Measurements from ENCODE around the gene HAS3. TPM values are rescaled to one million over a fixed set of nuclear protein-coding genes. Genes with fewer than 3 reads are reported as not detected.

Gene HAS3
- polyA plus RNA-seq, 1 experiment: 0.62 TPM

GRCh38 chr16:69110406-69110805, 5.0 kb downstream of the HAS3 start:
- ChIA-PET POLR2A (no interaction called here), CTCF (interaction anchor here (0.5 to 5.0 kb wide), 4 partner anchors 13 to 263 kb away, joined by 3 to 60 read pairs (median 4); no protein-coding TSS in a partner anchor)
- Histone ChIP-seq H3K27ac (ENCODE audit: low read depth, low read length) (no peak overlapping the region), H3K27me3 (ENCODE audit: control insufficient read depth, insufficient read depth, low read length) (peaks cover 2% of the 10 kb centered on the region), H3K9me3 (ENCODE audit: control insufficient read depth, insufficient read depth, low read length) (no peaks in the 10 kb centered on the region; the same call in 1 of the 2 replicates), H3K4me3 (ENCODE audit: low read depth, low read length) (no peak overlapping the region)
- no peak for DNase-seq (ENCODE audit: low read depth, low spot score)
- TF ChIP-seq, protein P1, sequence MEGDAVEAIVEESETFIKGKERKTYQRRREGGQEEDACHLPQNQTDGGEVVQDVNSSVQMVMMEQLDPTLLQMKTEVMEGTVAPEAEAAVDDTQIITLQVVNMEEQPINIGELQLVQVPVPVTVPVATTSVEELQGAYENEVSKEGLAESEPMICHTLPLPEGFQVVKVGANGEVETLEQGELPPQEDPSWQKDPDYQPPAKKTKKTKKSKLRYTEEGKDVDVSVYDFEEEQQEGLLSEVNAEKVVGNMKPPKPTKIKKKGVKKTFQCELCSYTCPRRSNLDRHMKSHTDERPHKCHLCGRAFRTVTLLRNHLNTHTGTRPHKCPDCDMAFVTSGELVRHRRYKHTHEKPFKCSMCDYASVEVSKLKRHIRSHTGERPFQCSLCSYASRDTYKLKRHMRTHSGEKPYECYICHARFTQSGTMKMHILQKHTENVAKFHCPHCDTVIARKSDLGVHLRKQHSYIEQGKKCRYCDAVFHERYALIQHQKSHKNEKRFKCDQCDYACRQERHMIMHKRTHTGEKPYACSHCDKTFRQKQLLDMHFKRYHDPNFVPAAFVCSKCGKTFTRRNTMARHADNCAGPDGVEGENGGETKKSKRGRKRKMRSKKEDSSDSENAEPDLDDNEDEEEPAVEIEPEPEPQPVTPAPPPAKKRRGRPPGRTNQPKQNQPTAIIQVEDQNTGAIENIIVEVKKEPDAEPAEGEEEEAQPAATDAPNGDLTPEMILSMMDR (IDR thresholded peaks at IDR 0.05; ENCODE audit: low read depth, low read length): no peak

GRCh38 chr16:69111216-69111875, 5.9 kb downstream of the HAS3 start:
- POLR2A ChIA-PET: interaction anchor here (0.7 kb wide), 1 partner anchor 37 kb away, joined by 4 read pairs; no protein-coding TSS in a partner anchor

DNA sequence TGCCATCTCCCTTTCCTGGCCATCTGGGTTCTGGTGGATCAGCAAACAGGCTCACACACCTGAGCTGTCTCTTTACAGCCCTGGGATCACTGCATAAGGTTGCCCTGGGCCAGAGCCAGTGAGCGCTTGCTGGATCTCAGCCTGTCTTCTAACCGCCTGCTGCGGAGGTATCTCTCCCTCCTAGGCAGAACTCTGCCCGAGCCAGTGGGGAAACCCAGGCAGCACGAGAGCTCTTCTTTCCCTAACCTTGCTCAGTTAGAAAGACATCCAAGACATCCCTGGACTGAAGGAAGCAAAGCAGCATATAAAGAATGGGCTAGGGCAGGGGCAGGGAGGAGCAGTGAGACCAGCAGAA, 6.4 kb downstream of the HAS3 start:
- Histone ChIP-seq H3K27me3 (ENCODE audit: control insufficient read depth, insufficient read depth, low read length) (peaks cover 2% of the 10 kb centered on the region), H3K27ac (ENCODE audit: low read depth, low read length) (no peak overlapping the region), H3K9me3 (ENCODE audit: control insufficient read depth, insufficient read depth, low read length) (no peaks in the 10 kb centered on the region; the same call in 1 of the 2 replicates), H3K4me3 (ENCODE audit: low read depth, low read length) (no peak overlapping the region)
- POLR2A ChIA-PET: interaction anchor here (0.7 kb wide), 1 partner anchor 38 kb away, joined by 4 read pairs; no protein-coding TSS in a partner anchor
- no peak for DNase-seq (ENCODE audit: low read depth, low spot score)
- TF ChIP-seq, protein P1 (IDR thresholded peaks at IDR 0.05; ENCODE audit: low read depth, low read length): no peak
- CTCF ChIA-PET: interaction anchor here (1.0 to 5.0 kb wide), 5 partner anchors 11 to 265 kb away, joined by 3 to 60 read pairs (median 4); no protein-coding TSS in a partner anchor

More at GRCh38 chr16:69111216-69111875, 5.9 kb downstream of the HAS3 start:
- TF ChIP-seq, protein P1 (IDR thresholded peaks at IDR 0.05; ENCODE audit: low read depth, low read length): no peak
- H3K27ac ChIP-seq (ENCODE audit: low read depth, low read length): no peak overlapping the region
- H3K4me3 ChIP-seq (ENCODE audit: low read depth, low read length): no peak overlapping the region
- H3K9me3 ChIP-seq (ENCODE audit: control insufficient read depth, insufficient read depth, low read length): no peaks in the 10 kb centered on the region; the same call in 1 of the 2 replicates
- peaks cover 2% of the 10 kb centered on the region for H3K27me3 ChIP-seq (ENCODE audit: control insufficient read depth, insufficient read depth, low read length)
- DNase-seq (ENCODE audit: low read depth, low spot score): no peak
- CTCF ChIA-PET: interaction anchor here (1.0 to 5.0 kb wide), 4 partner anchors 11 to 264 kb away, joined by 3 to 60 read pairs (median 8); no protein-coding TSS in a partner anchor

GRCh38 chr16:69112285-69113129, 7.1 kb downstream of the HAS3 start:
- Histone ChIP-seq H3K4me3 (ENCODE audit: low read depth, low read length) (no peak overlapping the region), H3K27ac (ENCODE audit: low read depth, low read length) (no peak overlapping the region), H3K9me3 (ENCODE audit: control insufficient read depth, insufficient read depth, low read length) (no peaks in the 10 kb centered on the region), H3K27me3 (ENCODE audit: control insufficient read depth, insufficient read depth, low read length) (peaks cover 2% of the 10 kb centered on the region)
- DNase-seq (ENCODE audit: low read depth, low spot score): no peak
- ChIA-PET CTCF (interaction anchor here (0.6 to 5.0 kb wide), 12 partner anchors 11 to 265 kb away, joined by 3 to 60 read pairs (median 4); no protein-coding TSS in a partner anchor), POLR2A (no interaction called here)
- TF ChIP-seq, protein P1 (IDR thresholded peaks at IDR 0.05; ENCODE audit: low read depth, low read length): peak; percentile 81

All from AG04450 (cell line).